ENCODE results near the gene DNAJC5G. TPM values are rescaled to one million over a fixed set of nuclear protein-coding genes. Genes with fewer than 3 reads are reported as not detected.
A peak's percentile ranks its signal among the peaks of the same experiment; 100 is the strongest.

DNAJC5G gene
- total and polyA plus RNA-seq, 2 of the 13 experiments (the other 11 are each of a cell fraction or from before 2014, with no cell fraction given): 0.05 TPM; not detected in 1

GRCh38 chr2:27322766-27323595 lies 47.7 kb downstream of the DNAJC5G start, which contains the start of gene MPV17 (continued):
- TF ChIP-seq PHF5A (CRISPR knock-in tag; IDR thresholded peaks at IDR 0.05; ENCODE audit: low read depth, unreplicated experiment) (peak; percentile 57), ZNF281 (CRISPR knock-in tag; IDR thresholded peaks at IDR 0.05; ENCODE audit: borderline replicate concordance) (peak; percentile 81; the same call in 1 of the 2 replicates), MTA1 (CRISPR knock-in tag; IDR thresholded peaks at IDR 0.05; ENCODE audit: borderline replicate concordance) (no peak; the same call in 1 of the 2 replicates), ZNF292 (CRISPR knock-in tag; IDR thresholded peaks at IDR 0.05; ENCODE audit: borderline replicate concordance, low read depth) (no peak; the same call in 1 of the 2 replicates), ZNF883 (CRISPR knock-in tag; IDR thresholded peaks at IDR 0.05; ENCODE audit: not compliant biosample characterization) (peak; percentile 14), KAT2B (IDR thresholded peaks at IDR 0.05; ENCODE audit: borderline replicate concordance, low read depth, low read length) (no peak), WIZ (CRISPR knock-in tag; IDR thresholded peaks at IDR 0.05) (no peak), THYN1 (CRISPR knock-in tag; IDR thresholded peaks at IDR 0.05; ENCODE audit: borderline replicate concordance, low read depth) (peak; percentile 92; the same call in 1 of the 2 replicates), HNF1B (CRISPR knock-in tag; IDR thresholded peaks at IDR 0.05) (peak; percentile 97), UBTF (CRISPR knock-in tag; IDR thresholded peaks at IDR 0.05) (peak; percentile 84), SAP130 (CRISPR knock-in tag; IDR thresholded peaks at IDR 0.05; ENCODE audit: low read depth) (peak; percentile 98), MIER3 (CRISPR knock-in tag; IDR thresholded peaks at IDR 0.05; ENCODE audit: borderline replicate concordance) (peak; percentile 96), MTA3 (CRISPR knock-in tag; IDR thresholded peaks at IDR 0.05) (no peak), MTERF4 (CRISPR knock-in tag; IDR thresholded peaks at IDR 0.05) (peak; percentile 69; the same call in 1 of the 2 replicates), MXD3 (CRISPR knock-in tag; IDR thresholded peaks at IDR 0.05) (peak; percentile 94), SPEN (CRISPR knock-in tag; IDR thresholded peaks at IDR 0.05; ENCODE audit: low read depth) (peak; percentile 94), ZNF501 (CRISPR knock-in tag; IDR thresholded peaks at IDR 0.05) (peak; percentile 95), HOXA5 (CRISPR knock-in tag; IDR thresholded peaks at IDR 0.05) (peak; percentile 92), ZNF550 (CRISPR knock-in tag; IDR thresholded peaks at IDR 0.05; ENCODE audit: borderline replicate concordance) (no peak), POLR2AphosphoS5 (IDR thresholded peaks at IDR 0.05; ENCODE audit: low read depth, low read length) (peak; percentile 97)
